ENCODE measurements around the gene GMPPB.

GMPPB gene

DNA sequence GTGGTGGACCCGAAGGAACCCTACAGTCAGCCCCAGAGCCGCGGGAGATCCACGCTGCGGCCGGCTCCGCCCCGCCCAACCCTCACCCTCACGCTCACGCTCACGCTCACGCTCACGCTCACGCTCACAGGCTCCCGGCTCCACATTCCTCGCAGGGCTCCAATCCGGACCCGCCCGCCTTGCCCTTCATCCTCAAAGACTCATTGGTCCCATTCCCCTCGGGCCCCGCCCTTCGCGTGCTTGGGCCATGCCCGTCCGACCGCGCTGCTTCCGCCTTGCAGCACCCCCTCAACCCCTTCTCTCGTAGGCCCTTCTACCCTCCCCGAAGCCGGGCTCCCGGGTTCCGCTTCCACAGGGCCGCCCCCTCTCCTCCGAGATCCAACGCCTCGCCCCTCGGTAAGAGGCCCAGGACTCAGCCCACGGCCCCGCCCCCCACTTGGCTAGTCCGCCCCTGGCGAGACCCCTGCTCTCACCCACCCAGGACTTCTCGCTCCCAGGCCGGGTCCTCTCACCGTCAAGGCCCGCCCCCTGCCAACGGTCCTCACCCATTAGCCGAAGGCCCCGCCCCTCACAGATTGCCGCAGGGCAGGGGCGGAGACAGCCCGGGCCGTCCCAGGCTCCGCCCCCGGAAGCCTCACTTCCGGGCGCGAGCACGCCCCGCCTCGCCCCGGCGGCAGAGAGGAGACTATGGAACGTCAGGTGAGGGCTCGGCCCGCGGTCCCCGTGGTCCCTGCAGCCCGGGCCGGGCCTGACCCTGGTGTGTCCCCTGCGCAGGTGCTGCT is 49.8 kb downstream of the GMPPB start, which contains the start of gene APEH:
APEH (plus strand) TSS at position 637 of the 782 bp plus-strand sequence; CDS start at position 688, 51 bp downstream.
- Histone ChIP-seq H3K36me3 (ENCODE audit: insufficient read depth, low read length) (no peaks in the 10 kb centered on the region; the same call in 1 of the 2 replicates), H3K9me3 (ENCODE audit: low read depth, low read length) (no peaks in the 10 kb centered on the region), H3K27ac (peak within 1 kb of the TSS; percentile 85), H3K4me3 (peak within 1 kb of the TSS; percentile 79), H3K9ac (ENCODE audit: insufficient read length) (peak within 1 kb of the TSS; percentile 78)
- peak; percentile 66 for DNase-seq (ENCODE audit: low read depth, low spot score)
- TF ChIP-seq POLR2AphosphoS5 (IDR thresholded peaks at IDR 0.05; ENCODE audit: borderline replicate concordance, low read depth, low read length) (peak; percentile 77), FOXP2 (optimal IDR thresholded peaks at IDR 0.05; ENCODE audit: control extremely low read depth, extremely low read length, insufficient read depth) (no peak)

DNA sequence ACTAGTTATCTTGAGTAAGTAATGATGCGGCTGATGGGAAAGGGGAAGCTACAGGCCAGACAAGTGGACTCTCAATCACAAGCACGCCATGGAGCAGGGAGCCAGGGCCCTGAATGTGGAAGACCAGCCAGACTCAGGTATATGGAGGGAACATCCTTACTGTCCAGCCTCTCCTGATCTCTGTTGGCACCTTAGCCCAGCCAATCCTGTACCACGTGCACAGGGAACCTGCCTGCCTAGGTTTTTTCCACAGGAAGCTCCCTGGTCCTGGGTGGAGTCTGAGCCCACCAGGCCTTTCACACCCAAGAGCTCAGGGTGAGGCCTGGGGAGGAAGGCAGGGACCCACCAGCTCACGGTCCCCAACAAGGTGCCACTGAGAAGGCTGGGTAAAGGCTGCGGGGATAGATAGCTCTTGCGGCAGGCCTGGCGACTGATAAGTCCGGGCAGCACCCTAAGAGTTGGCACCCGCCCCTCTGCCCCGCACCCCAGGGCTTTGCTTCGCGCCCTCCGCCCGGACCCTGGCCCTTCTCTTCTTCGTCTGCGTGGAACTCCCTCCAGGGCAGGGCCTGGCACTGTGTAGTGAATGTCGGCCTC is 50.5 kb downstream of the GMPPB start:
- TF ChIP-seq POLR2AphosphoS5 (IDR thresholded peaks at IDR 0.05; ENCODE audit: borderline replicate concordance, low read depth, low read length), result no peak
- TF ChIP-seq EZH2 (IDR thresholded peaks at IDR 0.05), result no peak
- no peak for TF ChIP-seq FOXP2 (optimal IDR thresholded peaks at IDR 0.05; ENCODE audit: control extremely low read depth, extremely low read length, insufficient read depth)
- Histone ChIP-seq H3K27ac (peak overlapping the region; percentile 60; the same call in 1 of the 2 replicates), H3K4me3 (peak overlapping the region; percentile 79), H3K9me3 (ENCODE audit: low read depth, low read length) (no peaks in the 10 kb centered on the region), H3K36me3 (ENCODE audit: insufficient read depth, low read length) (no peaks in the 10 kb centered on the region; the same call in 1 of the 2 replicates), H3K9ac (ENCODE audit: insufficient read length) (peak overlapping the region; percentile 69)
- DNase-seq (ENCODE audit: low read depth, low spot score), result no peak

DNA sequence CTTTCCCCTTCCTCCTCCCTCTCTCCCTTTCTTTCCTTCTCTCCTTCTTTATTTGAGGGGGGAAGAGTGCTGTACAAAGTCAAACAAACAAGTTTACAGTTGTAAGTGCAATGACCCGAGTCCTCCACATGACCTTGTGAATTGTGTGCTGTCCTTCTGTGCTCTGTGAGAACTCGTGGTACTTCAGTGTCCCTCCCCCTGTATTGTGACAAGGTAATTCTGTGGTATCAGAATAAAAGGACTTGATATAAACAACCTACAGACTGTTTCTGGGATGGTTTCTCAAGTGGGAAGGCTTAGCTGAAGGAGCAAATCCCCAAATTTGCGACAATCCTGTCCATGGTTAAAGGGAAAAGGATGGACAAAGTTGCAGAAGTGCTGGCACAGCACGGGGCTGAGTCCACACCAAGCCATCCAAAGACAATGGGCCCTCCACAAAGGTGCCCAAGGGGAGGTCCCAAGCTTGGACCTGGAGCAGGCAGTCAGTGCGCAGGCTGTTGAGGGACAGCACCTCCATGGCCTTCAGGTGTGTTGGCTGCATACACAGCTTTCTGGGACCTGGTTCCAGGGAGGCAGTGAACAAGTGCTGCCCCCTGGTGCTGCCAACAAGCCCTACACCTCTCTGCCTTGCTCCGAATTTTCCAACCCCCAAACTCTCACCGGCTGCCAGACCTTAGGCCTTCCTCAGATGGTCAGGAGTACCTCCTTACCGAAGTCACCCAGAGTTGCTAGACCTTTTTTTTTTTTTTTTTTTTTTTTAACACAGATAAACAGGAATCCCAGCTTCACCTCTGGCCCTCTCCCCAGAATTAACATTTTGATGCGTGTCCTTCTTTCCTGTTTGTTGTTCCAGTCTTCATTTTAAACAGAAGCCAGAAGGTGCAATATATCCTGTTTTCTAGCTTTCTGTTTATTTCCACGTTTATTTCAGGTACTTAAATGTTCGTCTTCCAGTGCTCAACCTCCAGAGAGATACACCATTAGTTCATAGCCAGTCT is 52.2 kb downstream of the GMPPB start:
- no peak overlapping the region for H3K27ac ChIP-seq
- DNase-seq (ENCODE audit: low read depth, low spot score), result no peak
- no peak for TF ChIP-seq EZH2 (IDR thresholded peaks at IDR 0.05)
- no peak; the same call in 1 of the 2 replicates for TF ChIP-seq POLR2AphosphoS5 (IDR thresholded peaks at IDR 0.05; ENCODE audit: borderline replicate concordance, low read depth, low read length)
- no peak for TF ChIP-seq FOXP2 (optimal IDR thresholded peaks at IDR 0.05; ENCODE audit: control extremely low read depth, extremely low read length, insufficient read depth)

DNA sequence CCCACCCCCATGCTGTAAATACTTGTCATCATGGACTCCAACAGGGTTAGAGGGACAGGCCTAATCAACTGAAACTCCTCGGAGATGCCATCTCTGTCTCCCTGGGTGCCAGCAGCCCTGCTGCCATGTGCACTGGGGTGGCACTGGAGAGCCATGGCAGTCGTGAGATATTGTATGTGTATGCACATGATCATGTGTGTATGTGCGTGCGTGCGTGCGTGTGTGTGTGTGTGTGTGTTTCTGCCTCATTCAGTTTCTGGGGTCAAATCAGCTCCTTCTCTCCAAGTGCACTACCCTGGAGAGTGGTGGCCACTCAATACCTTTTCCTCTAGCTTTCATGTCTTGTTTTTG is 52.8 kb downstream of the GMPPB start:
- Histone ChIP-seq H3K9ac (ENCODE audit: insufficient read length) (no peak overlapping the region), H3K27ac (no peak overlapping the region), H3K4me3 (no peak overlapping the region), H3K36me3 (ENCODE audit: insufficient read depth, low read length) (no peaks in the 10 kb centered on the region), H3K9me3 (ENCODE audit: low read depth, low read length) (no peaks in the 10 kb centered on the region)
- no peak for DNase-seq (ENCODE audit: low read depth, low spot score)
- no peak for TF ChIP-seq FOXP2 (optimal IDR thresholded peaks at IDR 0.05; ENCODE audit: control extremely low read depth, extremely low read length, insufficient read depth)
- TF ChIP-seq POLR2AphosphoS5 (IDR thresholded peaks at IDR 0.05; ENCODE audit: borderline replicate concordance, low read depth, low read length), result no peak; the same call in 1 of the 2 replicates
- no peak for TF ChIP-seq EZH2 (IDR thresholded peaks at IDR 0.05)

More for the DNA sequence above, 52.2 kb downstream of the GMPPB start:
- H3K36me3 ChIP-seq (ENCODE audit: insufficient read depth, low read length), result no peaks in the 10 kb centered on the region; the same call in 1 of the 2 replicates
- no peak overlapping the region for H3K4me3 ChIP-seq
- H3K9ac ChIP-seq (ENCODE audit: insufficient read length), result no peak overlapping the region
- H3K9me3 ChIP-seq (ENCODE audit: low read depth, low read length), result no peaks in the 10 kb centered on the region

All from SK-N-MC (cell line).